ENCODE data around the gene NACC2.

- TF ChIP-seq, protein P1, sequence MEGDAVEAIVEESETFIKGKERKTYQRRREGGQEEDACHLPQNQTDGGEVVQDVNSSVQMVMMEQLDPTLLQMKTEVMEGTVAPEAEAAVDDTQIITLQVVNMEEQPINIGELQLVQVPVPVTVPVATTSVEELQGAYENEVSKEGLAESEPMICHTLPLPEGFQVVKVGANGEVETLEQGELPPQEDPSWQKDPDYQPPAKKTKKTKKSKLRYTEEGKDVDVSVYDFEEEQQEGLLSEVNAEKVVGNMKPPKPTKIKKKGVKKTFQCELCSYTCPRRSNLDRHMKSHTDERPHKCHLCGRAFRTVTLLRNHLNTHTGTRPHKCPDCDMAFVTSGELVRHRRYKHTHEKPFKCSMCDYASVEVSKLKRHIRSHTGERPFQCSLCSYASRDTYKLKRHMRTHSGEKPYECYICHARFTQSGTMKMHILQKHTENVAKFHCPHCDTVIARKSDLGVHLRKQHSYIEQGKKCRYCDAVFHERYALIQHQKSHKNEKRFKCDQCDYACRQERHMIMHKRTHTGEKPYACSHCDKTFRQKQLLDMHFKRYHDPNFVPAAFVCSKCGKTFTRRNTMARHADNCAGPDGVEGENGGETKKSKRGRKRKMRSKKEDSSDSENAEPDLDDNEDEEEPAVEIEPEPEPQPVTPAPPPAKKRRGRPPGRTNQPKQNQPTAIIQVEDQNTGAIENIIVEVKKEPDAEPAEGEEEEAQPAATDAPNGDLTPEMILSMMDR (conservative IDR thresholded peaks at IDR 0.05; ENCODE audit: low read depth in 2 of 2): no peak
- no peak for TF ChIP-seq POLR2AphosphoS5 (IDR thresholded peaks at IDR 0.05; ENCODE audit: low read depth)
- TF ChIP-seq REST (IDR thresholded peaks at IDR 0.05; ENCODE audit: unreplicated experiment): no peak
Measured at GRCh38 chr9:136111910-136112309, 16.8 kb upstream of the NACC2 start.
